HG03469 (cell line): Measurements from ENCODE around the gene CRMP1.

Experiments used
- ATAC-seq: cut with Tn5 transposase; IDR thresholded peaks from one replicate; pipeline ENCODE4 v1.9.1; 2021; ENCODE audit warnings: mild to moderate bottlenecking, moderate library complexity, moderate number of reproducible peaks; ENCODE audit not compliant: unreplicated experiment

CRMP1 gene

GRCh38 chr4:5921101-5921980 lies 28.5 kb upstream of the CRMP1 start:
- no peak for ATAC-seq

DNA sequence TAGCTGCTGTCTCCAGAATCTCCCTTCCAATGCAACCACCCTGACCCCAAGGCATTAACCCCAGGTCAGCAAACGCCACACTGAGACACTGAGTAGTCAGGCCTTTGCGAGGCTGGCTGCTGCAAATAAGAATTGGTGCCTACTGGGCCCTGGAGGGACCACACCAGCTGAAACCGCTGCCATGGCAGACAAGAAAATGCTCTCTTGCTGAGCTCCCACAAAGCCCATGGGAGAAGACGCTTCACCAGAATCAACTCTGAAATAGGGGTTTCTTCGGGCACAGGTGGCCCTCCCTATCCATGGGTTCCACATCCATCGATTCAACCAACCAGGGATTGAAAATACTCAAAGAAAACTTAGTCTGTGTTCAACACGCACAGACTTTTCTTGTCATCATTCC lies 26.7 kb upstream of the CRMP1 start:
- no peak for ATAC-seq

DNA sequence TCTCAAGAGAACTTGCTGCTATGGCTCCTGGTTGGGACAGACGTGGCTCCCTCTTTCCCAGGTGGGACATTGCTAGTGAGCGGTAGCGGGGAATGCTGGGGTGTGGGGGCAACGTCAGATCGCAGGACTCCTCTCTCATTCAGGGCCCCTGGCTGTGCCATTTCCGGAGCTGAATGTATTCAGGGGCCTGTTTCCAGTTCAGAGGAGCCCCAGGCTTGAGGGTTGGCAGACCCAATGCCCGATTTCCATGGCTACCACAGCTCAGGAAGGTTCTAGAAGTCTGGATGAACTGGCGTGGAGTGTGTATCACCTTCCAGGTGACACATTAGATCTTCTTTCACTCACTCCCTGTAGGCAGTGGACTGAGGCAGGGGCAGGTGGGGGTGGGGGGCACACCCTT lies 26.2 kb upstream of the CRMP1 start:
- no peak for ATAC-seq

- ATAC-seq: no peak
Measured at GRCh38 chr4:5918331-5918985, 25.6 kb upstream of the CRMP1 start.

DNA sequence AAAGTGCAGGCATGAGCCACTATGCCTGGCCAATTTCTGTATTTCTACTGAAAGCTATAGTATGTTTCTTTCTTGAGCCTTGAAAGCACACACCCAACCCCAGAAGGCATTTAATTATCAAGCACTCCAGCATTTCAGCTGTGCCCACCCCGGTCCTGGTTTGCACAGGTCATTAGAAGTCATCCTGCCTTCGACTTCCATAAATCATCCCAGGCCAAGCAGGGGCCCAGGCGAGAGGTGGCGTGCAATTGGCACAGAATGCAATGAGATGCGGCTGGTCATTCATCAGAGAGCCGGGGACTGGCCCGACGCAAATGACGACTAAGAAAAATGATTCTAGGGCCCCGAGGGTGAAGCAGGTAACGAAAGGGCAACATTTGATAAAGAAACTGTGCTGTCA lies 24.8 kb upstream of the CRMP1 start:
- no peak for ATAC-seq

DNA sequence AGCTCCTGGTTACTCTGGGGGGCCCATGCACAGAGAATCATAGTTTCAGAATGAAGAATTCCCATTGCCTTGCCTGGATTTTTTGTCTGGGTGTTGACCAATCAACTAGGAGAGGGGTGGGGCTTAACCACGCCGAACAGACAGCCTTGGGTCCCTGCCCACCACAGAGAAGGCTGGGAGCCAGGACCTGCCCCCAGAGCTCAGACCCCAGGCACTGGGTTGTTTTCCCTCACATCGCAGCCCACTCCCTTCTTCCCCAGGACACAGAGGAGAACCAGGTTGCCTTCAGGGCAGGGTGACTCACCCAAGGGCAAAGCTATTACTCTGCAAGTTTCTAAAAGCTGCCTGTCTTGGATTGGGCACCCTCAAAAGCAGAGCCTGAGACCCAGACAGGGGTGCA lies 23.3 kb upstream of the CRMP1 start:
- no peak for ATAC-seq

- no peak for ATAC-seq
Measured at GRCh38 chr4:5913454-5913853, 20.6 kb upstream of the CRMP1 start.

DNA sequence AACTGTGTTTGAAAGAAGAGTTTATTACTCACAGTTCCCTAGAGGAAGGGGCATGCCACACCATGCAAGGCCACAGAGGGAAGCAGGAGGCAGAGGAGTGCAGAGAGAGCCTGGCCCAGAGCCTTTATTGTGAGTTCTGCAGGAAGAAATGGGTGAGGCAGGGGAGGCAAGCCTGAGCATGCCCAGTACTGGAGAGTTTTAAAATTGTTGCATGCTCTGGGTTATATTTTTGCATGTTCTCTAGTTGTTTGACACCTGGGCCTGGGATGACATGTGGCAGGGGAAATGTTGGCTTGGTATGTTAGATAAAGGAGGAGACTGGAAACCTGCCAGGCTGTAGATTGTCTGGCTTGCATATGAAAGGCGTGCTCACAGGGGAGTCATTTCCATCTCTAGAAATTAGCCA lies 19.7 kb upstream of the CRMP1 start:
- ATAC-seq: no peak

DNA sequence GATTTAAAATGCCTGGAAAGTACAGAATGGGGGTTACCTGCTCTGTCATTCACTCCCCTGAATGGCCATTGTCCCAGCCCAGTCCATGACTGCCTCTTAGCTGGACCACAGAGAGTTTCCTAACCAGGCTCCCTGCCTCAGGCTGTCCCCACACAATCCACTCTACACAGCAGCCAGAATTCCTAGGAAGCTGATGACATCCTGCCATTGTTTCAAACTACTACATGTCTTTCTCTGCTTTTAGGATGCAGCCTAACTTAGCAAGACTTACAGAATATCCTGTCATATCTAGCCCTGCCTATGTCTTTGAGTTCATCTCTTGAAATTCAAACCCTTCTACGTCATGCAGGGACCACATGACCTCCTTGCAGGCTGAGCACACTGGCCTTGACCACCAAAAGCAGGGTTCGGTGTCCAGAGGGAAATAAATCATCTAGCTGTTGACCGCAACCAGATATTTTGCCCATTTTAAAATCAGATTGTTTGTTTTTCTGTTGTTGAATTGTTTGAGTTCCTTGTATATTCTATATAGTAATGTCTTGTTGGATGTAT lies 16.1 kb upstream of the CRMP1 start:
- ATAC-seq: no peak

- ATAC-seq: no peak
Measured at GRCh38 chr4:5906191-5906590, 13.3 kb upstream of the CRMP1 start.

DNA sequence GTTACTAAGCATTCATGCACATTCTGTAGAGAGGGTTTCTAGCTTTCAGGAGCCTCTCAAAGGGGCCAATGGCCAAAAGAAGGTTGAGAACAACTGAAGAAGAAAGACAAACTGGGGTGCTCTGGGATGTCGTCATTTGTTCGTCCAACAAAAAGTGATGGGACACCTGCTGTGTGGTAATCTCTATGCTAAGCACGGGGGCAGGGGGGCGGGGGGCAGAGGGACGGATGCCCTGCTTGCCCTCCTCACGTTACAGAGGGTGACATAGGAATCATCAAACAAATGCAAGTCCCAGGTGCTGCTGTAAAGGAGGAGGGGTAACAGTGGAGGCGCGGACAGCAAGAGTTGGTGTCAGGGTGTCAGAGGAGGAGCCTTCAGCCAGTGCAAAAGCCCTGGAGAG lies 12.8 kb upstream of the CRMP1 start:
- ATAC-seq: no peak

GRCh38 chr4:5900844-5901243 lies 8.0 kb upstream of the CRMP1 start:
- no peak for ATAC-seq

GRCh38 chr4:5899881-5900280 lies 7.0 kb upstream of the CRMP1 start:
- no peak for ATAC-seq

- ATAC-seq: no peak
Measured at GRCh38 chr4:5899396-5899795, 6.5 kb upstream of the CRMP1 start.

- no peak for ATAC-seq
Measured at GRCh38 chr4:5897674-5898073, 4.8 kb upstream of the CRMP1 start.

DNA sequence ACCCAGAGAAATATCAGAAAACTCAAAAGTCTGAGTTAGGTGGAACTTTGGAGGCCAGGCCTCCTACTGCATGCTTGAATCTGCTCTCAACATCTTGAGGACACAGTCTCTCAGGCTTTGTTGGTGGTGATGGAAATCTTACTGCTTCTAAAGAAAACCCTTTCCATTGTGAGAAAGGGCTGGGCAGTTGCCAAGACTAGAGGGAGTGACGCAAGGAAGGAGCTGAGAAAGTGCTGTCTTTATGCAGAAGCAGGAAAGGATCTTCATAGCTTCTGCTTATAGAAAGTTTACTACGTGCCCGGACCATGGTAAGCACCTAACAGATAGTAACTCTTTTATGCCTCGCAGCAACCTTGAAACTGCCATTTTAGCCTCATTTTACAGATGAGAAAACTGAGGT lies 2.4 kb upstream of the CRMP1 start:
- no peak for ATAC-seq

GRCh38 chr4:5894266-5894665 lies 1.4 kb upstream of the CRMP1 start:
- no peak for ATAC-seq

- ATAC-seq: no peak
Measured at GRCh38 chr4:5893591-5893990, 705 bp upstream of the CRMP1 start.

GRCh38 chr4:5892323-5893003 lies 423 bp downstream of the CRMP1 start:
- ATAC-seq: no peak

GRCh38 chr4:5891563-5892322 lies 1.1 kb downstream of the CRMP1 start:
- ATAC-seq: no peak
